A673 (cell line): ENCODE data around the gene PHF12.

Experiments
- CTCF ChIP-seq: fragments of 300-800, 200-600 bp; sonication (generic); conservative IDR thresholded peaks from 2 replicates; pipeline ENCODE4 v1.5.1; 2017; ENCODE audit warnings: low read depth, mild to moderate bottlenecking, antibody characterized with exemption, low read length, moderate library complexity, mixed read lengths
- EZH2 ChIP-seq: fragments of 200-600 bp; sonication (generic); IDR thresholded peaks from 2 replicates; pipeline ENCODE4 v1.6.1; 2017; ENCODE audit warnings: borderline replicate concordance, low read depth, mild to moderate bottlenecking, mixed read lengths, antibody characterized with exemption, low read length; ENCODE audit not compliant: poor library complexity, severe bottlenecking

GRCh38 chr17:28960256-28961061 is 9.1 kb upstream of the PHF12 start:
- TF ChIP-seq CTCF (no peak), EZH2 (no peak)
